Stimulated activated naive CD8-positive, alpha-beta T cell treated with anti-CD3 and anti-CD28 coated beads, Interleukin-15, Interleukin-2, amounts not matched to agents 100 U/mL and 50 U/mL, for 24 hours (primary cell): Measurements from ENCODE around the gene TCF23.
"Not testable (repeated sequence)": the region's sequence is repeated elsewhere in the genome, so short reads cannot be mapped to it uniquely, and the experiment has no call there.

ENCODE experiments used
- ATAC-seq: fragments of 150-1000 bp; cut with Tn5 transposase; one replicate; pipeline ENCODE4 v1.10.0; 2021
- DNase-seq: peaks from one replicate; pipeline ENCODE4 v3.0.0; 2021

TCF23 gene

GRCh38 chr2:27154488-27154887, 5.7 kb downstream of the TCF23 start:
- ATAC-seq: no peak
- DNase-seq: no peak

GRCh38 chr2:27155069-27155520, 6.3 kb downstream of the TCF23 start:
- DNase-seq (no peak), ATAC-seq (no peak)

GRCh38 chr2:27158468-27158867, 9.7 kb downstream of the TCF23 start:
- ATAC-seq: no peak
- DNase-seq: no peak

- DNase-seq: no peak
These were observed 10.5 kb downstream of the TCF23 start for GRCh38 chr2:27159271-27159670.

GRCh38 chr2:27160191-27160590, 11.4 kb downstream of the TCF23 start:
- DNase-seq (no peak), ATAC-seq (no peak)

More at GRCh38 chr2:27159271-27159670, 10.5 kb downstream of the TCF23 start:
- ATAC-seq: no peak

- ATAC-seq (no peak), DNase-seq (no peak)
These were observed 13.6 kb downstream of the TCF23 start for GRCh38 chr2:27162151-27163121.

- DNase-seq (no peak), ATAC-seq (no peak)
These were observed 16.4 kb downstream of the TCF23 start for GRCh38 chr2:27164960-27165763.

GRCh38 chr2:27170581-27171337, 22.0 kb downstream of the TCF23 start:
- ATAC-seq (no peak), DNase-seq (no peak)

- DNase-seq (no peak), ATAC-seq (no peak)
These were observed 22.6 kb downstream of the TCF23 start for GRCh38 chr2:27171351-27171848.

GRCh38 chr2:27174638-27175037, 25.8 kb downstream of the TCF23 start:
- no peak for ATAC-seq
- DNase-seq: no peak

GRCh38 chr2:27175330-27175729, 26.5 kb downstream of the TCF23 start:
- DNase-seq (no peak), ATAC-seq (no peak)

GRCh38 chr2:27175781-27176180, 27.0 kb downstream of the TCF23 start:
- ATAC-seq: not testable (repeated sequence)

GRCh38 chr2:27177441-27178351, 28.9 kb downstream of the TCF23 start:
- ATAC-seq (no peak), DNase-seq (no peak)

More at GRCh38 chr2:27175781-27176180, 27.0 kb downstream of the TCF23 start:
- DNase-seq: not testable (repeated sequence)

- no peak for DNase-seq
- no peak for ATAC-seq
These were observed 29.7 kb downstream of the TCF23 start for GRCh38 chr2:27178469-27178868.

- ATAC-seq (no peak), DNase-seq (no peak)
These were observed 30.7 kb downstream of the TCF23 start for GRCh38 chr2:27179344-27180000.

- ATAC-seq (no peak), DNase-seq (no peak)
These were observed 33.5 kb downstream of the TCF23 start for GRCh38 chr2:27182346-27182745.

- DNase-seq: no peak
- no peak for ATAC-seq
These were observed 35.3 kb downstream of the TCF23 start for GRCh38 chr2:27184115-27184514.

- DNase-seq (no peak), ATAC-seq (no peak)
These were observed 36.7 kb downstream of the TCF23 start for GRCh38 chr2:27185331-27186026.

- ATAC-seq: no peak
- DNase-seq: no peak
These were observed 38.0 kb downstream of the TCF23 start for GRCh38 chr2:27186613-27187345.
